HepG2 (cell line): ENCODE measurements around the gene PRDX2. TPM values are rescaled to one million over a fixed set of nuclear protein-coding genes. Genes with fewer than 3 reads are reported as not detected.
A peak's percentile ranks its signal among the peaks of the same experiment; 100 is the strongest.

Experiments
- DMTF1 ChIP-seq: sonication (generic); formaldehyde crosslinking; IDR thresholded peaks from 2 replicates; pipeline ENCODE4 v1.4.0; 2020; ENCODE audit warnings: mild to moderate bottlenecking, missing genetic modification reagents
- EP300 ChIP-seq, 3 experiments: sonication (generic) in 1 of 3; formaldehyde crosslinking in 1 of 3; IDR thresholded peaks; 2 replicates each; pipeline versions ENCODE4 v1.5.1 to v1.6.1; 2011 to 2020; ENCODE audit warnings: low read depth in 2 of 3, low read length in 2 of 3, borderline replicate concordance in 1 of 3, improper control_type of control experiment in 1 of 3, mild to moderate bottlenecking in 1 of 3, missing genetic modification reagents in 1 of 3, moderate library complexity in 1 of 3
- GMEB1 ChIP-seq: sonication (generic); formaldehyde crosslinking; IDR thresholded peaks from 2 replicates; pipeline ENCODE4 v1.5.1; 2020; ENCODE audit warnings: missing genetic modification reagents, mild to moderate bottlenecking, borderline replicate concordance
- KAT8 ChIP-seq: IDR thresholded peaks from 2 replicates; pipeline ENCODE4 v1.6.1; 2016; ENCODE audit warnings: missing genetic modification reagents, missing compliant biosample characterization
- MEIS1 ChIP-seq: sonication (generic); formaldehyde crosslinking; IDR thresholded peaks from 2 replicates; pipeline ENCODE4 v1.9.0; 2021; ENCODE audit warnings: mild to moderate bottlenecking, missing genetic modification reagents, moderate library complexity, borderline replicate concordance
- MXD3 ChIP-seq: IDR thresholded peaks from 2 replicates; pipeline ENCODE4 v1.6.1; 2016; ENCODE audit warnings: mild to moderate bottlenecking, missing biosample characterization, missing genetic modification reagents
- NKX3-1 ChIP-seq: sonication (generic); formaldehyde crosslinking; IDR thresholded peaks from 2 replicates; pipeline ENCODE4 v1.5.0; 2020; ENCODE audit warnings: missing genetic modification reagents
- SRSF9 ChIP-seq: fragments of 200-400 bp; formaldehyde crosslinking; IDR thresholded peaks from 2 replicates; pipeline ENCODE4 v1.6.1; 2018; ENCODE audit warnings: borderline replicate concordance, mild to moderate bottlenecking, low read depth, low read length; ENCODE audit not compliant: insufficient read depth, poor library complexity, severe bottlenecking
- TAF1 ChIP-seq: sonication (generic); formaldehyde crosslinking; IDR thresholded peaks from 2 replicates; pipeline ENCODE4 v1.4.0; 2020; ENCODE audit warnings: missing genetic modification reagents
- ZBTB3 ChIP-seq: sonication (generic); formaldehyde crosslinking; IDR thresholded peaks from 2 replicates; pipeline ENCODE4 v1.4.0; 2020; ENCODE audit warnings: low read depth, mild to moderate bottlenecking, moderate library complexity, missing genetic modification reagents, borderline replicate concordance
- ZNF160 ChIP-seq: sonication (generic); formaldehyde crosslinking; IDR thresholded peaks from 2 replicates; pipeline ENCODE4 v1.8.0; 2022; ENCODE audit warnings: mild to moderate bottlenecking, inconsistent platforms, missing genetic modification reagents
- ZNF543 ChIP-seq: sonication (generic); formaldehyde crosslinking; IDR thresholded peaks from 2 replicates; pipeline ENCODE4 v1.4.0; 2020; ENCODE audit warnings: mild to moderate bottlenecking, missing genetic modification reagents
- ZNF737 ChIP-seq: sonication (generic); formaldehyde crosslinking; IDR thresholded peaks from 2 replicates; pipeline ENCODE4 v1.5.0; 2020; ENCODE audit warnings: missing genetic modification reagents, mild to moderate bottlenecking, borderline replicate concordance
- ZNF792 ChIP-seq: IDR thresholded peaks from 2 replicates; pipeline ENCODE4 v1.6.1; 2016
- polyA plus RNA-seq, 8 experiments: library from polyadenylated mRNA; depleted of rRNA in 3 of 8; stranded (reverse) in 7 of 8; unstranded in 1 of 8; fragments of >200 nt; fragmentation: Illumina TruSeq in 4 of 8; extraction: Trizol in 4 of 8; gene quantifications; 2 replicates each; pipeline versions ENCODE4 v1.2.1 to v1.2.3, GENCODE V29; 2011 to 2016; ENCODE audit warnings: low read depth in 4 of 8, missing spikeins in 1 of 8, mixed read lengths in 1 of 8; ENCODE audit not compliant: insufficient read depth in 1 of 8
- total RNA-seq, 5 experiments: library from RNA; depleted of rRNA; stranded (reverse); fragments of >200 nt; fragmentation: Illumina TruSeq; extraction: Trizol; gene quantifications; 2 replicates each; pipeline ENCODE4 v1.2.3, GENCODE V29; 2016; ENCODE audit warnings: low read depth in 1 of 5
- TF ChIP-seq, protein P1 (sequence below): sonication (generic); formaldehyde crosslinking; IDR thresholded peaks from 2 replicates; pipeline ENCODE4 v1.5.1; 2020; ENCODE audit warnings: missing genetic modification reagents, mild to moderate bottlenecking, borderline replicate concordance
- TF ChIP-seq, protein P2 (sequence below): sonication (generic); formaldehyde crosslinking; IDR thresholded peaks from 2 replicates; pipeline ENCODE4 v1.8.1; 2023; ENCODE audit warnings: mild to moderate bottlenecking, missing genetic modification reagents
- TF ChIP-seq, protein P3 (sequence below): sonication (generic); formaldehyde crosslinking; IDR thresholded peaks from 2 replicates; pipeline ENCODE4 v1.8.0; 2022; ENCODE audit warnings: mild to moderate bottlenecking, missing genetic modification reagents

PRDX2 gene
- total and polyA plus RNA-seq, 2 of the 13 experiments (the other 11 are each of a cell fraction or from before 2014, with no cell fraction given): 218 to 381 TPM

GRCh38 chr19:12806242-12807081, 4.9 kb upstream of the PRDX2 start, which contains the start of gene RNASEH2A (continued):
- TF ChIP-seq GMEB1 (CRISPR knock-in tag) (peak; percentile 100), ZNF543 (peak; percentile 79; the same call in 1 of the 2 replicates), ZNF160 (CRISPR knock-in tag) (peak; percentile 89; the same call in 1 of the 2 replicates), NKX3-1 (CRISPR knock-in tag) (no peak; the same call in 1 of the 2 replicates), ZNF737 (CRISPR knock-in tag) (no peak), ZBTB3 (CRISPR knock-in tag) (no peak), MXD3 (CRISPR knock-in tag) (peak; percentile 88), MEIS1 (CRISPR knock-in tag) (0 out of 2 replicates have a peak, but pooled peaks have one; percentile 43), SRSF9 (no peak), EP300 (IDR thresholded peaks at IDR 0.05; ENCODE audit: low read depth in 2 of 2, low read length in 2 of 2) (no peak), EP300 (CRISPR knock-in tag; IDR thresholded peaks at IDR 0.05; ENCODE audit: borderline replicate concordance) (no peak; the same call in 1 of the 2 replicates), DMTF1 (CRISPR knock-in tag) (no peak), ZNF792 (CRISPR knock-in tag) (peak; percentile 64; the same call in 1 of the 2 replicates), TAF1 (CRISPR knock-in tag) (peak; percentile 84), KAT8 (CRISPR knock-in tag) (peak; percentile 94)
- TF ChIP-seq, protein P1, sequence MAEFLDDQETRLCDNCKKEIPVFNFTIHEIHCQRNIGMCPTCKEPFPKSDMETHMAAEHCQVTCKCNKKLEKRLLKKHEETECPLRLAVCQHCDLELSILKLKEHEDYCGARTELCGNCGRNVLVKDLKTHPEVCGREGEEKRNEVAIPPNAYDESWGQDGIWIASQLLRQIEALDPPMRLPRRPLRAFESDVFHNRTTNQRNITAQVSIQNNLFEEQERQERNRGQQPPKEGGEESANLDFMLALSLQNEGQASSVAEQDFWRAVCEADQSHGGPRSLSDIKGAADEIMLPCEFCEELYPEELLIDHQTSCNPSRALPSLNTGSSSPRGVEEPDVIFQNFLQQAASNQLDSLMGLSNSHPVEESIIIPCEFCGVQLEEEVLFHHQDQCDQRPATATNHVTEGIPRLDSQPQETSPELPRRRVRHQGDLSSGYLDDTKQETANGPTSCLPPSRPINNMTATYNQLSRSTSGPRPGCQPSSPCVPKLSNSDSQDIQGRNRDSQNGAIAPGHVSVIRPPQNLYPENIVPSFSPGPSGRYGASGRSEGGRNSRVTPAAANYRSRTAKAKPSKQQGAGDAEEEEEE: no peak
- TF ChIP-seq, protein P2, sequence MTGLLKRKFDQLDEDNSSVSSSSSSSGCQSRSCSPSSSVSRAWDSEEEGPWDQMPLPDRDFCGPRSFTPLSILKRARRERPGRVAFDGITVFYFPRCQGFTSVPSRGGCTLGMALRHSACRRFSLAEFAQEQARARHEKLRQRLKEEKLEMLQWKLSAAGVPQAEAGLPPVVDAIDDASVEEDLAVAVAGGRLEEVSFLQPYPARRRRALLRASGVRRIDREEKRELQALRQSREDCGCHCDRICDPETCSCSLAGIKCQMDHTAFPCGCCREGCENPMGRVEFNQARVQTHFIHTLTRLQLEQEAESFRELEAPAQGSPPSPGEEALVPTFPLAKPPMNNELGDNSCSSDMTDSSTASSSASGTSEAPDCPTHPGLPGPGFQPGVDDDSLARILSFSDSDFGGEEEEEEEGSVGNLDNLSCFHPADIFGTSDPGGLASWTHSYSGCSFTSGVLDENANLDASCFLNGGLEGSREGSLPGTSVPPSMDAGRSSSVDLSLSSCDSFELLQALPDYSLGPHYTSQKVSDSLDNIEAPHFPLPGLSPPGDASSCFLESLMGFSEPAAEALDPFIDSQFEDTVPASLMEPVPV (CRISPR knock-in tag): peak; percentile 73; the same call in 1 of the 2 replicates
- TF ChIP-seq, protein P3, sequence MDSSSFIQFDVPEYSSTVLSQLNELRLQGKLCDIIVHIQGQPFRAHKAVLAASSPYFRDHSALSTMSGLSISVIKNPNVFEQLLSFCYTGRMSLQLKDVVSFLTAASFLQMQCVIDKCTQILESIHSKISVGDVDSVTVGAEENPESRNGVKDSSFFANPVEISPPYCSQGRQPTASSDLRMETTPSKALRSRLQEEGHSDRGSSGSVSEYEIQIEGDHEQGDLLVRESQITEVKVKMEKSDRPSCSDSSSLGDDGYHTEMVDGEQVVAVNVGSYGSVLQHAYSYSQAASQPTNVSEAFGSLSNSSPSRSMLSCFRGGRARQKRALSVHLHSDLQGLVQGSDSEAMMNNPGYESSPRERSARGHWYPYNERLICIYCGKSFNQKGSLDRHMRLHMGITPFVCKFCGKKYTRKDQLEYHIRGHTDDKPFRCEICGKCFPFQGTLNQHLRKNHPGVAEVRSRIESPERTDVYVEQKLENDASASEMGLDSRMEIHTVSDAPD: no peak
